ENCODE results near the gene SEL1L3. TPM values are rescaled to one million over a fixed set of nuclear protein-coding genes. Genes with fewer than 3 reads are reported as not detected.

The SEL1L3 gene
- total RNA-seq, 1 experiment from 2014 or later, result 15.7 TPM

GRCh38 chr4:25783943-25784342 is 78.8 kb downstream of the SEL1L3 start:
- Histone ChIP-seq H3K27me3 (replicated peaks; ENCODE audit: control insufficient read depth, insufficient read depth, low read length) (no peaks in the 10 kb centered on the region), H3K4me3 (ENCODE audit: low read depth, low read length) (no peak overlapping the region), H3K4me1 (no peaks in the 10 kb centered on the region), H3K9me3 (no peaks in the 10 kb centered on the region), H3K36me3 (ENCODE audit: control insufficient read depth, insufficient read depth, low read length) (no peaks in the 10 kb centered on the region)
- no peaks in the 10 kb centered on the region for H3K27me3 Mint-ChIP-seq (ENCODE audit: insufficient read depth, unreplicated experiment)
- CTCF ChIA-PET, result no interaction called here
- peaks cover 7% of the 10 kb centered on the region for H3K36me3 Mint-ChIP-seq (ENCODE audit: insufficient read depth, unreplicated experiment)
- no peak overlapping the region for H3K27ac Mint-ChIP-seq (ENCODE audit: unreplicated experiment)
- POLR2A ChIA-PET, result no interaction called here
- H3K4me1 Mint-ChIP-seq (ENCODE audit: low read depth, unreplicated experiment), result no peaks in the 10 kb centered on the region
- intact Hi-C loops (cut with micrococcal nuclease; ENCODE audit: unreplicated experiment), result no loop called here
- no TSS peak for BruUV-seq (replicated peaks)
- no peaks in the 10 kb centered on the region for H3K9me3 Mint-ChIP-seq (ENCODE audit: unreplicated experiment)
- no peak for DNase-seq
- TF ChIP-seq CTCF (IDR thresholded peaks at IDR 0.05; ENCODE audit: insufficient read depth in 1 of 2, low read depth in 1 of 2, low read length in 1 of 2, severe bottlenecking in 1 of 2, unreplicated experiment in 1 of 2), result no peak
- H3K4me3 Mint-ChIP-seq (ENCODE audit: unreplicated experiment), result no peak overlapping the region

- Histone ChIP-seq H3K27me3 (replicated peaks; ENCODE audit: control insufficient read depth, insufficient read depth, low read length) (no peaks in the 10 kb centered on the region), H3K4me3 (ENCODE audit: low read depth, low read length) (no peak overlapping the region), H3K9me3 (no peaks in the 10 kb centered on the region), H3K36me3 (ENCODE audit: control insufficient read depth, insufficient read depth, low read length) (no peaks in the 10 kb centered on the region), H3K4me1 (no peaks in the 10 kb centered on the region)
- H3K27me3 Mint-ChIP-seq (ENCODE audit: insufficient read depth, unreplicated experiment), result no peaks in the 10 kb centered on the region
- BruUV-seq (replicated peaks), result no TSS peak
- peaks cover 12% of the 10 kb centered on the region for H3K36me3 Mint-ChIP-seq (ENCODE audit: insufficient read depth, unreplicated experiment)
- H3K4me1 Mint-ChIP-seq (ENCODE audit: low read depth, unreplicated experiment), result peaks cover 6% of the 10 kb centered on the region
- no peak for DNase-seq
- ChIA-PET CTCF (no interaction called here), POLR2A (no interaction called here)
- H3K4me3 Mint-ChIP-seq (ENCODE audit: unreplicated experiment), result no peak overlapping the region
- intact Hi-C loops (cut with micrococcal nuclease; ENCODE audit: unreplicated experiment), result no loop called here
- H3K27ac Mint-ChIP-seq (ENCODE audit: unreplicated experiment), result no peak overlapping the region
- H3K9me3 Mint-ChIP-seq (ENCODE audit: unreplicated experiment), result no peaks in the 10 kb centered on the region
- TF ChIP-seq CTCF (IDR thresholded peaks at IDR 0.05; ENCODE audit: insufficient read depth in 1 of 2, low read depth in 1 of 2, low read length in 1 of 2, severe bottlenecking in 1 of 2, unreplicated experiment in 1 of 2), result no peak
These were observed 79.7 kb downstream of the SEL1L3 start for GRCh38 chr4:25783126-25783525.

GRCh38 chr4:25782482-25782881 is 80.3 kb downstream of the SEL1L3 start:
- no peaks in the 10 kb centered on the region for H3K9me3 Mint-ChIP-seq (ENCODE audit: unreplicated experiment)

More at GRCh38 chr4:25782482-25782881, 80.3 kb downstream of the SEL1L3 start:
- H3K4me1 ChIP-seq, result no peaks in the 10 kb centered on the region
- ChIA-PET CTCF (no interaction called here), POLR2A (no interaction called here)
- intact Hi-C loops (cut with micrococcal nuclease; ENCODE audit: unreplicated experiment), result no loop called here
- no peaks in the 10 kb centered on the region for H3K36me3 ChIP-seq (ENCODE audit: control insufficient read depth, insufficient read depth, low read length)
- H3K27me3 ChIP-seq (replicated peaks; ENCODE audit: control insufficient read depth, insufficient read depth, low read length), result no peaks in the 10 kb centered on the region
- DNase-seq, result no peak
- no peaks in the 10 kb centered on the region for H3K27me3 Mint-ChIP-seq (ENCODE audit: insufficient read depth, unreplicated experiment)
- H3K4me3 ChIP-seq (ENCODE audit: low read depth, low read length), result no peak overlapping the region
- H3K9me3 ChIP-seq, result no peaks in the 10 kb centered on the region
- H3K36me3 Mint-ChIP-seq (ENCODE audit: insufficient read depth, unreplicated experiment), result peaks cover 12% of the 10 kb centered on the region
- no peak overlapping the region for H3K4me3 Mint-ChIP-seq (ENCODE audit: unreplicated experiment)
- BruUV-seq (replicated peaks), result no TSS peak
- TF ChIP-seq CTCF (IDR thresholded peaks at IDR 0.05; ENCODE audit: insufficient read depth in 1 of 2, low read depth in 1 of 2, low read length in 1 of 2, severe bottlenecking in 1 of 2, unreplicated experiment in 1 of 2), result no peak
- no peak overlapping the region for H3K27ac Mint-ChIP-seq (ENCODE audit: unreplicated experiment)
- peaks cover 6% of the 10 kb centered on the region for H3K4me1 Mint-ChIP-seq (ENCODE audit: low read depth, unreplicated experiment)
